Measurements from ENCODE around the gene DENND1A.

GRCh38 chr9:123338710-123339665, 590.9 kb downstream of the DENND1A start:
- TF ChIP-seq CTCF (IDR thresholded peaks at IDR 0.05) (no peak), POLR2AphosphoS5 (IDR thresholded peaks at IDR 0.05; ENCODE audit: low read depth, low read length) (no peak), REST (IDR thresholded peaks at IDR 0.05; ENCODE audit: insufficient read depth in 1 of 2, low read depth in 2 of 2, low read length in 1 of 2) (no peak)
